HL-60/S4 treated with phorbol 12-myristate 13-acetate at 8.2 ng/mL for 4 days and 3 days (cell line): ENCODE results near the gene DOCK11.

ENCODE experiments used
- in situ Hi-C: fragments of 300-500 bp; cut with MboI; formaldehyde crosslinking; loops from 2 replicates; pipeline ENCODE4 v1.15.0; 2022; ENCODE audit warnings: low sequenced_read_pairs

DOCK11 gene

GRCh38 chrX:118623062-118623461, 127.4 kb downstream of the DOCK11 start:
- in situ Hi-C loops = no loop called here

- in situ Hi-C loops = no loop called here
These were observed 130.7 kb downstream of the DOCK11 start for GRCh38 chrX:118626346-118626745.

- in situ Hi-C loops = no loop called here
These were observed 131.6 kb downstream of the DOCK11 start for GRCh38 chrX:118627084-118627758.

GRCh38 chrX:118630848-118631247, 135.2 kb downstream of the DOCK11 start:
- in situ Hi-C loops = no loop called here

GRCh38 chrX:118631586-118631985, 136.0 kb downstream of the DOCK11 start:
- in situ Hi-C loops = no loop called here

- in situ Hi-C loops = no loop called here
These were observed 137.2 kb downstream of the DOCK11 start for GRCh38 chrX:118632862-118633261.

- in situ Hi-C loops = no loop called here
These were observed 137.9 kb downstream of the DOCK11 start for GRCh38 chrX:118633530-118633929.

GRCh38 chrX:118634336-118634735, 138.7 kb downstream of the DOCK11 start:
- in situ Hi-C loops = no loop called here

- in situ Hi-C loops = no loop called here
These were observed 142.4 kb downstream of the DOCK11 start for GRCh38 chrX:118637997-118638396.

GRCh38 chrX:118644378-118644777, 148.8 kb downstream of the DOCK11 start:
- in situ Hi-C loops = no loop called here

GRCh38 chrX:118652717-118653116, 157.1 kb downstream of the DOCK11 start:
- in situ Hi-C loops = loop anchor here (25.0 kb wide), 1 partner anchor 160 kb away; the partner anchor contains the start of gene ZCCHC12

- in situ Hi-C loops = loop anchor here (25.0 kb wide), 1 partner anchor 158 kb away; the partner anchor contains the start of gene ZCCHC12
These were observed 158.7 kb downstream of the DOCK11 start for GRCh38 chrX:118654331-118654730.

GRCh38 chrX:118655561-118656246, 160.1 kb downstream of the DOCK11 start:
- in situ Hi-C loops = loop anchor here (25.0 kb wide), 1 partner anchor 157 kb away; the partner anchor contains the start of gene ZCCHC12

GRCh38 chrX:118657413-118657812, 161.8 kb downstream of the DOCK11 start:
- in situ Hi-C loops = loop anchor here (25.0 kb wide), 1 partner anchor 155 kb away; the partner anchor contains the start of gene ZCCHC12

- in situ Hi-C loops = loop anchor here (25.0 kb wide), 1 partner anchor 152 kb away; the partner anchor contains the start of gene ZCCHC12
These were observed 164.5 kb downstream of the DOCK11 start for GRCh38 chrX:118660085-118660484.

GRCh38 chrX:118665204-118665603, 169.6 kb downstream of the DOCK11 start:
- in situ Hi-C loops = loop anchor here (25.0 kb wide), 1 partner anchor 147 kb away; the partner anchor contains the start of gene ZCCHC12

GRCh38 chrX:118666521-118666920, 170.9 kb downstream of the DOCK11 start:
- in situ Hi-C loops = loop anchor here (25.0 kb wide), 1 partner anchor 146 kb away; the partner anchor contains the start of gene ZCCHC12

- in situ Hi-C loops = loop anchor here (25.0 kb wide), 1 partner anchor 143 kb away; the partner anchor contains the start of gene ZCCHC12
These were observed 173.8 kb downstream of the DOCK11 start for GRCh38 chrX:118669435-118669834.

GRCh38 chrX:118675326-118675965, 179.8 kb downstream of the DOCK11 start:
- in situ Hi-C loops = no loop called here

- in situ Hi-C loops = no loop called here
These were observed 180.3 kb downstream of the DOCK11 start for GRCh38 chrX:118675966-118676349.

- in situ Hi-C loops = no loop called here
These were observed 181.7 kb downstream of the DOCK11 start for GRCh38 chrX:118677318-118677717.
